GM12878 (cell line): Measurements from ENCODE around the gene MDN1. TPM values are rescaled to one million over a fixed set of nuclear protein-coding genes. Genes with fewer than 3 reads are reported as not detected.
A peak's percentile ranks its signal among the peaks of the same experiment; 100 is the strongest.

Experiments
- BHLHE40 ChIP-seq, 2 experiments: fragments of 450-650 bp in 1 of 2; IDR thresholded peaks; 2 replicates each; pipeline ENCODE4 v1.6.1; 2011 to 2017; ENCODE audit warnings: low read depth in 2 of 2, borderline replicate concordance in 1 of 2, improper control_type of control experiment in 1 of 2, low read length in 1 of 2, mild to moderate bottlenecking in 1 of 2
- BMI1 ChIP-seq: fragments of 450-650 bp; IDR thresholded peaks from 2 replicates; pipeline ENCODE4 v1.6.1; 2016; ENCODE audit warnings: mild to moderate bottlenecking, moderate library complexity, borderline replicate concordance
- CEBPZ ChIP-seq: fragments of 150-350 bp; IDR thresholded peaks from 2 replicates; pipeline ENCODE4 v1.6.1; 2016; ENCODE audit warnings: low read depth, low read length
- CHD1 ChIP-seq: IDR thresholded peaks from 2 replicates; pipeline ENCODE4 v1.6.1; 2012; ENCODE audit warnings: low read depth, low read length, improper control_type of control experiment
- HCFC1 ChIP-seq: fragments of 150-350 bp; IDR thresholded peaks from 2 replicates; pipeline ENCODE4 v1.6.1; 2014; ENCODE audit warnings: low read length
- HDAC2 ChIP-seq: fragments of 200-600 bp; sonication (generic); IDR thresholded peaks from 2 replicates; pipeline ENCODE4 v1.6.1; 2017
- IKZF1 ChIP-seq: fragments of 450-650 bp; conservative IDR thresholded peaks from 2 replicates; pipeline ENCODE4 v1.6.1; 2017; ENCODE audit warnings: antibody characterized with exemption, mild to moderate bottlenecking
- IKZF2 ChIP-seq, 2 experiments: fragments of 450-650 bp; IDR thresholded peaks; 2 replicates each; pipeline ENCODE4 v1.6.1; 2017; ENCODE audit warnings: mild to moderate bottlenecking in 2 of 2, moderate library complexity in 2 of 2
- MYC ChIP-seq: IDR thresholded peaks from 2 replicates; pipeline ENCODE4 v1.6.1; 2011; ENCODE audit warnings: mild to moderate bottlenecking, low read length, moderate library complexity, inconsistent platforms; ENCODE audit not compliant: insufficient read depth, insufficient replicate concordance, insufficient read length, severe bottlenecking
- NBN ChIP-seq: fragments of 450-650 bp; IDR thresholded peaks from 2 replicates; pipeline ENCODE4 v1.6.1; 2016
- NFXL1 ChIP-seq: fragments of 450-650 bp; IDR thresholded peaks from 2 replicates; pipeline ENCODE4 v1.6.1; 2017; ENCODE audit warnings: antibody characterized with exemption, mild to moderate bottlenecking, borderline replicate concordance
- NR2F1 ChIP-seq: fragments of 450-650 bp; conservative IDR thresholded peaks from 2 replicates; pipeline ENCODE4 v1.6.1; 2017; ENCODE audit warnings: mild to moderate bottlenecking
- PML ChIP-seq: IDR thresholded peaks from 2 replicates; pipeline ENCODE4 v1.6.1; 2012; ENCODE audit warnings: low read length, inconsistent platforms
- RFX5 ChIP-seq: IDR thresholded peaks from 2 replicates; pipeline ENCODE4 v1.6.1; 2011; ENCODE audit warnings: low read depth, low read length, improper control_type of control experiment
- SMAD1 ChIP-seq: fragments of 450-650 bp; IDR thresholded peaks from 2 replicates; pipeline ENCODE4 v1.6.1; 2018; ENCODE audit warnings: mild to moderate bottlenecking, low read depth; ENCODE audit not compliant: partially characterized antibody
- STAT3 ChIP-seq: IDR thresholded peaks from 2 replicates; pipeline ENCODE4 v1.6.1; 2011; ENCODE audit warnings: low read depth, low read length, improper control_type of control experiment
- TAF1 ChIP-seq: IDR thresholded peaks from 2 replicates; pipeline ENCODE4 v1.6.1; 2011; ENCODE audit warnings: mild to moderate bottlenecking, low read depth, low read length, borderline replicate concordance
- TBL1XR1 ChIP-seq: IDR thresholded peaks from 2 replicates; pipeline ENCODE4 v1.6.1; 2012; ENCODE audit warnings: low read depth, low read length, improper control_type of control experiment
- WRNIP1 ChIP-seq: IDR thresholded peaks from 2 replicates; pipeline ENCODE4 v1.6.1; 2011; ENCODE audit warnings: low read depth, low read length, improper control_type of control experiment, borderline replicate concordance
- ZNF622 ChIP-seq: fragments of 450-650 bp; IDR thresholded peaks from 2 replicates; pipeline ENCODE4 v1.6.1; 2017; ENCODE audit warnings: mild to moderate bottlenecking, inconsistent platforms
- polyA plus RNA-seq, 11 experiments: library from polyadenylated mRNA; depleted of rRNA in 4 of 11; unstranded in 6 of 11; stranded (reverse) in 5 of 11; fragments of >200 nt; fragmentation: Nextera tagmentation in 4 of 11; fragmentation: Illumina TruSeq in 1 of 11; extraction: Ambion mirVana in 4 of 11; extraction: Trizol in 1 of 11; gene quantifications; 1 replicate in 1 of 11; 2 replicates in 10 of 11; pipeline versions ENCODE4 v1.2.1 to v1.2.3, GENCODE V29; 2011 to 2016; ENCODE audit warnings: inconsistent platforms in 2 of 11, missing spikeins in 2 of 11, low read depth in 1 of 11
- total RNA-seq, 4 experiments: library from RNA; depleted of rRNA in 3 of 4; stranded (reverse); fragments of >200 nt in 3 of 4; fragmentation: Illumina TruSeq in 1 of 4; extraction: Trizol in 1 of 4; gene quantifications; 2 replicates each; pipeline versions ENCODE4 v1.2.1 to v1.2.3, GENCODE V29; 2013 to 2021
- TF ChIP-seq, protein P1 (sequence below): fragments of 450-650 bp; IDR thresholded peaks from 2 replicates; pipeline ENCODE4 v1.6.1; 2017; ENCODE audit warnings: mild to moderate bottlenecking, moderate library complexity
- TF ChIP-seq, protein P2 (sequence below): fragments of 450-650 bp; IDR thresholded peaks from 2 replicates; pipeline ENCODE4 v1.6.1; 2018; ENCODE audit warnings: borderline replicate concordance, mild to moderate bottlenecking; ENCODE audit not compliant: partially characterized antibody

The MDN1 gene
- total and polyA plus RNA-seq, 10 of the 15 experiments (the other 5 are each of a cell fraction or from before 2014, with no cell fraction given): 14.3 to 50.1 (median 22.1) TPM

GRCh38 chr6:89829472-89830169 lies 10.0 kb upstream of the MDN1 start, which contains the start of gene CASP8AP2 (continued):
- TF ChIP-seq WRNIP1 (no peak), NR2F1 (no peak), CHD1 (no peak), TAF1 (no peak; the same call in 1 of the 2 replicates), ZNF622 (no peak), NBN (no peak), HDAC2 (no peak), PML (peak; percentile 62), BMI1 (no peak), MYC (no peak), NFXL1 (no peak), HCFC1 (0 out of 2 replicates have a peak, but pooled peaks have one; percentile 17), RFX5 (peak; percentile 73; the same call in 1 of the 2 replicates), TBL1XR1 (no peak; the same call in 1 of the 2 replicates), BHLHE40 (IDR thresholded peaks at IDR 0.05; ENCODE audit: borderline replicate concordance in 1 of 2, low read depth in 2 of 2, low read length in 1 of 2) (peak in 1 of 2 experiments; percentile 53; a peak in 2 of 4 replicates), IKZF2 (IDR thresholded peaks at IDR 0.05) (no peak; a peak in 1 of 4 replicates), STAT3 (no peak), SMAD1 (no peak), CEBPZ (no peak), IKZF1 (peak; percentile 66)
- TF ChIP-seq, protein P1, sequence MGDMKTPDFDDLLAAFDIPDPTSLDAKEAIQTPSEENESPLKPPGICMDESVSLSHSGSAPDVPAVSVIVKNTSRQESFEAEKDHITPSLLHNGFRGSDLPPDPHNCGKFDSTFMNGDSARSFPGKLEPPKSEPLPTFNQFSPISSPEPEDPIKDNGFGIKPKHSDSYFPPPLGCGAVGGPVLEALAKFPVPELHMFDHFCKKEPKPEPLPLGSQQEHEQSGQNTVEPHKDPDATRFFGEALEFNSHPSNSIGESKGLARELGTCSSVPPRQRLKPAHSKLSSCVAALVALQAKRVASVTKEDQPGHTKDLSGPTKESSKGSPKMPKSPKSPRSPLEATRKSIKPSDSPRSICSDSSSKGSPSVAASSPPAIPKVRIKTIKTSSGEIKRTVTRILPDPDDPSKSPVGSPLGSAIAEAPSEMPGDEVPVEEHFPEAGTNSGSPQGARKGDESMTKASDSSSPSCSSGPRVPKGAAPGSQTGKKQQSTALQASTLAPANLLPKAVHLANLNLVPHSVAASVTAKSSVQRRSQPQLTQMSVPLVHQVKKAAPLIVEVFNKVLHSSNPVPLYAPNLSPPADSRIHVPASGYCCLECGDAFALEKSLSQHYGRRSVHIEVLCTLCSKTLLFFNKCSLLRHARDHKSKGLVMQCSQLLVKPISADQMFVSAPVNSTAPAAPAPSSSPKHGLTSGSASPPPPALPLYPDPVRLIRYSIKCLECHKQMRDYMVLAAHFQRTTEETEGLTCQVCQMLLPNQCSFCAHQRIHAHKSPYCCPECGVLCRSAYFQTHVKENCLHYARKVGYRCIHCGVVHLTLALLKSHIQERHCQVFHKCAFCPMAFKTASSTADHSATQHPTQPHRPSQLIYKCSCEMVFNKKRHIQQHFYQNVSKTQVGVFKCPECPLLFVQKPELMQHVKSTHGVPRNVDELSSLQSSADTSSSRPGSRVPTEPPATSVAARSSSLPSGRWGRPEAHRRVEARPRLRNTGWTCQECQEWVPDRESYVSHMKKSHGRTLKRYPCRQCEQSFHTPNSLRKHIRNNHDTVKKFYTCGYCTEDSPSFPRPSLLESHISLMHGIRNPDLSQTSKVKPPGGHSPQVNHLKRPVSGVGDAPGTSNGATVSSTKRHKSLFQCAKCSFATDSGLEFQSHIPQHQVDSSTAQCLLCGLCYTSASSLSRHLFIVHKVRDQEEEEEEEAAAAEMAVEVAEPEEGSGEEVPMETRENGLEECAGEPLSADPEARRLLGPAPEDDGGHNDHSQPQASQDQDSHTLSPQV: no peak
- TF ChIP-seq, protein P2, sequence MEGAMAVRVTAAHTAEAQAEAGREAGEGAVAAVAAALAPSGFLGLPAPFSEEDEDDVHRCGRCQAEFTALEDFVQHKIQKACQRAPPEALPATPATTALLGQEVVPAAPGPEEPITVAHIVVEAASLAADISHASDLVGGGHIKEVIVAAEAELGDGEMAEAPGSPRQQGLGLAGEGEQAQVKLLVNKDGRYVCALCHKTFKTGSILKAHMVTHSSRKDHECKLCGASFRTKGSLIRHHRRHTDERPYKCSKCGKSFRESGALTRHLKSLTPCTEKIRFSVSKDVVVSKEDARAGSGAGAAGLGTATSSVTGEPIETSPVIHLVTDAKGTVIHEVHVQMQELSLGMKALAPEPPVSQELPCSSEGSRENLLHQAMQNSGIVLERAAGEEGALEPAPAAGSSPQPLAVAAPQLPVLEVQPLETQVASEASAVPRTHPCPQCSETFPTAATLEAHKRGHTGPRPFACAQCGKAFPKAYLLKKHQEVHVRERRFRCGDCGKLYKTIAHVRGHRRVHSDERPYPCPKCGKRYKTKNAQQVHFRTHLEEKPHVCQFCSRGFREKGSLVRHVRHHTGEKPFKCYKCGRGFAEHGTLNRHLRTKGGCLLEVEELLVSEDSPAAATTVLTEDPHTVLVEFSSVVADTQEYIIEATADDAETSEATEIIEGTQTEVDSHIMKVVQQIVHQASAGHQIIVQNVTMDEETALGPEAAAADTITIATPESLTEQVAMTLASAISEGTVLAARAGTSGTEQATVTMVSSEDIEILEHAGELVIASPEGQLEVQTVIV: no peak
